Hepatocyte (in vitro differentiated cells): ENCODE results near the gene UCP2. TPM values are rescaled to one million over a fixed set of nuclear protein-coding genes. Genes with fewer than 3 reads are reported as not detected.

Experiments
- DNase-seq: peaks from one replicate; pipeline ENCODE4 v3.0.0-alpha.2; 2016; ENCODE audit warnings: low spot score
- H2AFZ ChIP-seq: fragments of 200-600 bp; sonication (generic); 2 replicates; pipeline ENCODE4 v1.6.0; 2016; ENCODE audit warnings: antibody characterized with exemption, mild to moderate bottlenecking
- H3K27ac ChIP-seq: fragments of 200-600 bp; sonication (generic); 2 replicates; pipeline ENCODE4 v1.5.1; 2016; ENCODE audit warnings: mild to moderate bottlenecking
- H3K27me3 ChIP-seq: fragments of 200-600 bp; sonication (generic); 2 replicates; pipeline ENCODE4 v1.6.1; 2016
- H3K36me3 ChIP-seq: fragments of 200-600 bp; sonication (generic); replicated peaks from 2 replicates; pipeline ENCODE4 v1.5.1; 2016; ENCODE audit warnings: low read depth; ENCODE audit not compliant: insufficient read depth
- H3K4me1 ChIP-seq: fragments of 200-600 bp; sonication (generic); 2 replicates; pipeline ENCODE4 v1.5.1; 2016; ENCODE audit warnings: mild to moderate bottlenecking, moderate library complexity; ENCODE audit not compliant: insufficient read depth
- H3K4me2 ChIP-seq: fragments of 200-600 bp; sonication (generic); 2 replicates; pipeline ENCODE4 v1.6.0; 2016
- H3K4me3 ChIP-seq: fragments of 200-600 bp; sonication (generic); 2 replicates; pipeline ENCODE4 v1.5.1; 2016; ENCODE audit warnings: mild to moderate bottlenecking
- H3K79me2 ChIP-seq: fragments of 200-600 bp; sonication (generic); 2 replicates; pipeline ENCODE4 v1.6.0; 2017; ENCODE audit warnings: mild to moderate bottlenecking
- H3K9me2 ChIP-seq: fragments of 200-600 bp; sonication (generic); replicated peaks from 2 replicates; pipeline ENCODE4 v1.6.0; 2017; ENCODE audit warnings: mild to moderate bottlenecking; ENCODE audit not compliant: insufficient read depth
- H3K9me3 ChIP-seq: fragments of 200-600 bp; sonication (generic); 2 replicates; pipeline ENCODE4 v1.5.1; 2016; ENCODE audit warnings: low read depth, mild to moderate bottlenecking
- H4K20me1 ChIP-seq: fragments of 200-600 bp; sonication (generic); 2 replicates; pipeline ENCODE4 v1.6.0; 2016; ENCODE audit warnings: mild to moderate bottlenecking; ENCODE audit not compliant: insufficient read depth, poor library complexity, severe bottlenecking
- CTCF ChIP-seq: fragments of 200-600 bp; sonication (generic); IDR thresholded peaks from 2 replicates; pipeline ENCODE4 v1.5.1; 2016; ENCODE audit warnings: antibody characterized with exemption, mild to moderate bottlenecking; ENCODE audit not compliant: poor library complexity
- EZH2 ChIP-seq: fragments of 200-600 bp; sonication (generic); IDR thresholded peaks from 2 replicates; pipeline ENCODE4 v1.6.1; 2016; ENCODE audit warnings: antibody characterized with exemption, mild to moderate bottlenecking, borderline replicate concordance
- EZH2phosphoT487 ChIP-seq: fragments of 200-600 bp; sonication (generic); IDR thresholded peaks from one replicate; pipeline ENCODE4 v1.6.1; 2018; ENCODE audit warnings: antibody characterized with exemption, mild to moderate bottlenecking, low read depth, moderate library complexity; ENCODE audit not compliant: unreplicated experiment, severe bottlenecking
- WGBS: methylation state at CpG from one replicate; pipeline ENCODE4 v1.1.6; 2016; ENCODE audit warnings: low lambda C conversion rate; ENCODE audit errors: missing lambda C conversion rate; 5-methylcytosine and 5-hydroxymethylcytosine counted together
- polyA plus RNA-seq: library from polyadenylated mRNA; unstranded; fragments of >200 nt; fragmentation: Nextera tagmentation; extraction: Ambion mirVana; gene quantifications from 2 replicates; pipeline ENCODE4 v1.2.1, GENCODE V29; 2016
- total RNA-seq: library from RNA; depleted of rRNA; stranded (reverse); fragments of >200 nt; gene quantifications from 2 replicates; pipeline ENCODE4 v1.2.3, GENCODE V29; 2014

UCP2 gene
- total and polyA plus RNA-seq, 2 experiments from 2014 or later, result 8.0 to 34.9 TPM

GRCh38 chr11:74008373-74009229 lies 26.0 kb upstream of the UCP2 start, which contains the start of gene UCP3:
Gene UCP3 (minus strand): TSS chr11:74009085. CDS start chr11:74007042, 2,043 bp downstream.
- Histone ChIP-seq H3K79me2 (no peaks in the 10 kb centered on the region), H3K4me2 (no peak within 1 kb of the TSS), H3K27ac (no peak within 1 kb of the TSS), H3K9me3 (no peaks in the 10 kb centered on the region), H3K4me3 (no peak within 1 kb of the TSS), H3K9me2 (no peaks in the 10 kb centered on the region), H3K36me3 (no peaks in the 10 kb centered on the region), H3K4me1 (no peaks in the 10 kb centered on the region), H2AFZ (no peak within 1 kb of the TSS), H4K20me1 (no peaks in the 10 kb centered on the region), H3K27me3 (no peaks in the 10 kb centered on the region)
- TF ChIP-seq EZH2 (no peak), EZH2phosphoT487 (no peak), CTCF (no peak)
- no peak for DNase-seq
- WGBS, result 78% methylated on average over 9 of the region's 9 CpGs

- H3K4me1 ChIP-seq, result no peaks in the 10 kb centered on the region
- no peaks in the 10 kb centered on the region for H3K9me3 ChIP-seq
- DNase-seq, result no peak
- H4K20me1 ChIP-seq, result no peaks in the 10 kb centered on the region
- H3K27ac ChIP-seq, result no peak overlapping the region
- no peaks in the 10 kb centered on the region for H3K27me3 ChIP-seq
- H3K36me3 ChIP-seq, result no peaks in the 10 kb centered on the region
- TF ChIP-seq CTCF (no peak), EZH2phosphoT487 (no peak), EZH2 (no peak)
- no peak overlapping the region for H3K4me2 ChIP-seq
- no peaks in the 10 kb centered on the region for H3K9me2 ChIP-seq
- no peaks in the 10 kb centered on the region for H3K79me2 ChIP-seq
- H2AFZ ChIP-seq, result no peak overlapping the region
- WGBS, result 83% methylated on average over 6 of the region's 6 CpGs
- no peak overlapping the region for H3K4me3 ChIP-seq
Measured at GRCh38 chr11:74007691-74008372, 25.2 kb upstream of the UCP2 start.

GRCh38 chr11:74006743-74007304 lies 24.2 kb upstream of the UCP2 start:
- WGBS, result 86% methylated on average over 7 of the region's 7 CpGs
- Histone ChIP-seq H3K4me1 (no peaks in the 10 kb centered on the region), H3K27ac (no peak overlapping the region), H3K4me2 (no peak overlapping the region), H2AFZ (no peak overlapping the region), H4K20me1 (no peaks in the 10 kb centered on the region), H3K79me2 (no peaks in the 10 kb centered on the region), H3K9me2 (no peaks in the 10 kb centered on the region), H3K9me3 (no peaks in the 10 kb centered on the region), H3K36me3 (no peaks in the 10 kb centered on the region), H3K4me3 (no peak overlapping the region), H3K27me3 (no peaks in the 10 kb centered on the region)
- DNase-seq, result no peak
- no peak for TF ChIP-seq EZH2phosphoT487
- TF ChIP-seq CTCF, result no peak
- TF ChIP-seq EZH2, result no peak
